DLD1 (cell line): ENCODE results near the gene VSTM2L.

Source experiments
- in situ Hi-C: cut with HindIII; loops from 2 replicates; pipeline ENCODE4 v1.10.0; 2017; ENCODE audit warnings: low sequenced_read_pairs

The VSTM2L gene

GRCh38 chr20:37898233-37899104, 4.5 kb upstream of the VSTM2L start:
- in situ Hi-C loops, result no loop called here

- in situ Hi-C loops, result no loop called here
Measured at GRCh38 chr20:37899105-37900045, 3.6 kb upstream of the VSTM2L start.

GRCh38 chr20:37901240-37901639, 1.7 kb upstream of the VSTM2L start:
- in situ Hi-C loops, result no loop called here

- in situ Hi-C loops, result no loop called here
Measured at GRCh38 chr20:37901654-37902503, 1.0 kb upstream of the VSTM2L start.

- in situ Hi-C loops, result no loop called here
Measured at GRCh38 chr20:37903317-37904007, 535 bp downstream of the VSTM2L start.

GRCh38 chr20:37904008-37904642, 1.2 kb downstream of the VSTM2L start:
- in situ Hi-C loops, result no loop called here

- in situ Hi-C loops, result no loop called here
Measured at GRCh38 chr20:37904845-37905373, 2.0 kb downstream of the VSTM2L start.

GRCh38 chr20:37905671-37906613, 3.0 kb downstream of the VSTM2L start:
- in situ Hi-C loops, result no loop called here

- in situ Hi-C loops, result no loop called here
Measured at GRCh38 chr20:37907330-37907676, 4.4 kb downstream of the VSTM2L start.

- in situ Hi-C loops, result no loop called here
Measured at GRCh38 chr20:37907677-37908401, 4.9 kb downstream of the VSTM2L start.

- in situ Hi-C loops, result loop anchor here (10.0 kb wide), 1 partner anchor 84 kb away; no protein-coding TSS in a partner anchor
Measured at GRCh38 chr20:37911261-37911660, 8.3 kb downstream of the VSTM2L start.

GRCh38 chr20:37911838-37912281, 8.9 kb downstream of the VSTM2L start:
- in situ Hi-C loops, result loop anchor here (10.0 kb wide), 1 partner anchor 83 kb away; no protein-coding TSS in a partner anchor

GRCh38 chr20:37912874-37913273, 9.9 kb downstream of the VSTM2L start:
- in situ Hi-C loops, result loop anchor here (10.0 kb wide), 1 partner anchor 82 kb away; no protein-coding TSS in a partner anchor

- in situ Hi-C loops, result loop anchor here (10.0 kb wide), 1 partner anchor 81 kb away; no protein-coding TSS in a partner anchor
Measured at GRCh38 chr20:37913567-37914366, 10.8 kb downstream of the VSTM2L start.

- in situ Hi-C loops, result loop anchor here (10.0 kb wide), 1 partner anchor 80 kb away; no protein-coding TSS in a partner anchor
Measured at GRCh38 chr20:37914367-37914671, 11.4 kb downstream of the VSTM2L start.

- in situ Hi-C loops, result loop anchor here (10.0 kb wide), 1 partner anchor 80 kb away; no protein-coding TSS in a partner anchor
Measured at GRCh38 chr20:37914672-37915433, 11.9 kb downstream of the VSTM2L start.
